Liver (tissue), 9 donors: Measurements from ENCODE around the gene TSSK2. TPM values are rescaled to one million over a fixed set of nuclear protein-coding genes. Genes with fewer than 3 reads are reported as not detected.

ENCODE experiments used
- DNase-seq: peaks from one replicate; pipeline ENCODE4 v3.0.0-alpha.2; 2017; ENCODE audit warnings: low spot score
- H3K27ac ChIP-seq, 2 donors: one replicate each; pipeline ENCODE4 v1.7.0; 2013; ENCODE audit warnings: inconsistent platforms in 2 of 2, low read length in 2 of 2, control low read depth in 1 of 2, low read depth in 1 of 2, mild to moderate bottlenecking in 1 of 2
- H3K27me3 ChIP-seq, 4 donors: one replicate each; pipeline versions ENCODE4 v1.6.1 to v1.7.0; 2013; ENCODE audit warnings: low read length in 3 of 4, inconsistent platforms in 1 of 4, mild to moderate bottlenecking in 1 of 4, moderate library complexity in 1 of 4; ENCODE audit not compliant: control insufficient read depth in 4 of 4, insufficient read depth in 4 of 4
- H3K36me3 ChIP-seq, 4 donors: one replicate each; pipeline versions ENCODE4 v1.6.1 to v1.7.0; 2013; ENCODE audit warnings: low read length in 3 of 4, mild to moderate bottlenecking in 3 of 4, low read depth in 1 of 4, moderate library complexity in 1 of 4; ENCODE audit not compliant: control insufficient read depth in 4 of 4, insufficient read depth in 3 of 4
- H3K4me1 ChIP-seq, 4 donors: one replicate each; pipeline versions ENCODE4 v1.6.1 to v1.7.0; 2013; ENCODE audit warnings: low read length in 3 of 4, mild to moderate bottlenecking in 3 of 4, moderate library complexity in 1 of 4; ENCODE audit not compliant: control insufficient read depth in 4 of 4, insufficient read depth in 4 of 4
- H3K4me3 ChIP-seq, 3 donors: one replicate each; pipeline versions ENCODE4 v1.6.1 to v1.7.0; 2013; ENCODE audit warnings: low read length in 3 of 3, control low read depth in 1 of 3, low read depth in 1 of 3, mild to moderate bottlenecking in 1 of 3
- H3K9ac ChIP-seq, 2 donors: one replicate each; pipeline ENCODE4 v1.7.0; 2013; ENCODE audit warnings: low read length in 2 of 2, mild to moderate bottlenecking in 2 of 2, moderate library complexity in 2 of 2, control low read depth in 1 of 2, low read depth in 1 of 2
- H3K9me3 ChIP-seq, 4 donors: one replicate each; pipeline versions ENCODE4 v1.6.1 to v1.7.0; 2013; ENCODE audit warnings: low read length in 3 of 4; ENCODE audit not compliant: control insufficient read depth in 4 of 4
- ATF3 ChIP-seq: IDR thresholded peaks from 2 replicates; pipeline ENCODE4 v1.6.1; 2016; ENCODE audit warnings: antibody characterized with exemption
- EGR1 ChIP-seq, 2 donors: IDR thresholded peaks; 2 replicates each; pipeline ENCODE4 v1.6.1; 2016 to 2018; ENCODE audit warnings: antibody characterized with exemption in 2 of 2, low read depth in 2 of 2
- FOXA1 ChIP-seq: IDR thresholded peaks from 2 replicates; pipeline ENCODE4 v1.6.1; 2016; ENCODE audit warnings: antibody characterized with exemption
- FOXA2 ChIP-seq: IDR thresholded peaks from 2 replicates; pipeline ENCODE4 v1.6.1; 2016; ENCODE audit warnings: antibody characterized with exemption
- GABPA ChIP-seq, 2 donors: IDR thresholded peaks in 1 of 2; conservative IDR thresholded peaks in 1 of 2; 2 replicates each; pipeline ENCODE4 v1.6.1; 2016; ENCODE audit warnings: antibody characterized with exemption in 2 of 2, mild to moderate bottlenecking in 1 of 2, moderate library complexity in 1 of 2
- HNF4A ChIP-seq, 2 donors: conservative IDR thresholded peaks; 2 replicates each; pipeline ENCODE4 v1.6.1; 2016; ENCODE audit warnings: antibody characterized with exemption in 2 of 2, mild to moderate bottlenecking in 2 of 2
- HNF4G ChIP-seq: IDR thresholded peaks from 2 replicates; pipeline ENCODE4 v1.6.1; 2016; ENCODE audit warnings: antibody characterized with exemption
- JUND ChIP-seq, 2 donors: IDR thresholded peaks; 2 replicates each; pipeline ENCODE4 v1.6.1; 2016; ENCODE audit warnings: antibody characterized with exemption in 2 of 2
- NR2F2 ChIP-seq: IDR thresholded peaks from 2 replicates; pipeline ENCODE4 v1.6.1; 2016; ENCODE audit warnings: antibody characterized with exemption
- RAD21 ChIP-seq, 2 donors: IDR thresholded peaks; 2 replicates each; pipeline ENCODE4 v1.6.1; 2016; ENCODE audit warnings: antibody characterized with exemption in 2 of 2, mild to moderate bottlenecking in 2 of 2
- RXRA ChIP-seq, 2 donors: IDR thresholded peaks; 2 replicates each; pipeline ENCODE4 v1.6.1; 2017 to 2018; ENCODE audit warnings: antibody characterized with exemption in 2 of 2, mild to moderate bottlenecking in 1 of 2
- SP1 ChIP-seq: IDR thresholded peaks from 2 replicates; pipeline ENCODE4 v1.6.1; 2018; ENCODE audit warnings: antibody characterized with exemption, mild to moderate bottlenecking
- TAF1 ChIP-seq: conservative IDR thresholded peaks from 2 replicates; pipeline ENCODE4 v1.6.1; 2016; ENCODE audit warnings: antibody characterized with exemption, mild to moderate bottlenecking
- YY1 ChIP-seq: IDR thresholded peaks from 2 replicates; pipeline ENCODE4 v1.6.1; 2016; ENCODE audit warnings: antibody characterized with exemption, mild to moderate bottlenecking
- WGBS: extraction: QIAGEN DNeasy Blood & Tissue Kit; methylation state at CpG from one replicate; pipeline ENCODE4 v1.1.7; 2013; 5-methylcytosine and 5-hydroxymethylcytosine counted together
- polyA plus RNA-seq, 2 donors: library from polyadenylated mRNA; stranded (reverse) in 1 of 2; unstranded in 1 of 2; fragments of 200-250 nt in 1 of 2; fragments of >200 nt in 1 of 2; fragmentation: Nextera tagmentation in 1 of 2; extraction: Ambion mirVana in 1 of 2; gene quantifications; one replicate each; pipeline versions ENCODE4 v1.2.1 to v1.2.3, GENCODE V29; 2013 to 2015
- total RNA-seq, 2 donors: library from RNA; depleted of rRNA; stranded (reverse); fragments of >200 nt; gene quantifications; one replicate each; pipeline ENCODE4 v1.2.3, GENCODE V29; 2014
- TF ChIP-seq, protein P1 (sequence below): IDR thresholded peaks from 2 replicates; pipeline ENCODE4 v1.6.1; 2016; ENCODE audit warnings: antibody characterized with exemption
- TF ChIP-seq, protein P2 (sequence below): IDR thresholded peaks from 2 replicates; pipeline ENCODE4 v1.6.1; 2016; ENCODE audit warnings: antibody characterized with exemption, mild to moderate bottlenecking
- TF ChIP-seq, protein P3 (sequence below): IDR thresholded peaks from 2 replicates; pipeline ENCODE4 v1.6.1; 2016; ENCODE audit warnings: antibody characterized with exemption
- TF ChIP-seq, protein P4 (sequence below): fragments of 150-350 bp; IDR thresholded peaks from 2 replicates; pipeline ENCODE4 v1.5.1; 2017; ENCODE audit warnings: improper control_type of control experiment, low read depth, low read length; ENCODE audit not compliant: missing input control
- donor health status: healthy.
- donor health status: healthy.
- donor health status: healthy.
- donor health status: healthy.
- donor health status: healthy.

Gene TSSK2
- total and polyA plus RNA-seq, 4 donors: 0.08 TPM; not detected in 3

- WGBS: 97% methylated on average over 19 of the region's 19 CpGs
- H3K4me1 ChIP-seq: no peaks in the 10 kb centered on the region
- TF ChIP-seq, protein P1, sequence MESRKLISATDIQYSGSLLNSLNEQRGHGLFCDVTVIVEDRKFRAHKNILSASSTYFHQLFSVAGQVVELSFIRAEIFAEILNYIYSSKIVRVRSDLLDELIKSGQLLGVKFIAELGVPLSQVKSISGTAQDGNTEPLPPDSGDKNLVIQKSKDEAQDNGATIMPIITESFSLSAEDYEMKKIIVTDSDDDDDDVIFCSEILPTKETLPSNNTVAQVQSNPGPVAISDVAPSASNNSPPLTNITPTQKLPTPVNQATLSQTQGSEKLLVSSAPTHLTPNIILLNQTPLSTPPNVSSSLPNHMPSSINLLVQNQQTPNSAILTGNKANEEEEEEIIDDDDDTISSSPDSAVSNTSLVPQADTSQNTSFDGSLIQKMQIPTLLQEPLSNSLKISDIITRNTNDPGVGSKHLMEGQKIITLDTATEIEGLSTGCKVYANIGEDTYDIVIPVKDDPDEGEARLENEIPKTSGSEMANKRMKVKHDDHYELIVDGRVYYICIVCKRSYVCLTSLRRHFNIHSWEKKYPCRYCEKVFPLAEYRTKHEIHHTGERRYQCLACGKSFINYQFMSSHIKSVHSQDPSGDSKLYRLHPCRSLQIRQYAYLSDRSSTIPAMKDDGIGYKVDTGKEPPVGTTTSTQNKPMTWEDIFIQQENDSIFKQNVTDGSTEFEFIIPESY: no peak
- no peak for TF ChIP-seq RAD21 (IDR thresholded peaks at IDR 0.05)
- TF ChIP-seq HNF4A (conservative IDR thresholded peaks at IDR 0.05): no peak
- TF ChIP-seq, protein P2, sequence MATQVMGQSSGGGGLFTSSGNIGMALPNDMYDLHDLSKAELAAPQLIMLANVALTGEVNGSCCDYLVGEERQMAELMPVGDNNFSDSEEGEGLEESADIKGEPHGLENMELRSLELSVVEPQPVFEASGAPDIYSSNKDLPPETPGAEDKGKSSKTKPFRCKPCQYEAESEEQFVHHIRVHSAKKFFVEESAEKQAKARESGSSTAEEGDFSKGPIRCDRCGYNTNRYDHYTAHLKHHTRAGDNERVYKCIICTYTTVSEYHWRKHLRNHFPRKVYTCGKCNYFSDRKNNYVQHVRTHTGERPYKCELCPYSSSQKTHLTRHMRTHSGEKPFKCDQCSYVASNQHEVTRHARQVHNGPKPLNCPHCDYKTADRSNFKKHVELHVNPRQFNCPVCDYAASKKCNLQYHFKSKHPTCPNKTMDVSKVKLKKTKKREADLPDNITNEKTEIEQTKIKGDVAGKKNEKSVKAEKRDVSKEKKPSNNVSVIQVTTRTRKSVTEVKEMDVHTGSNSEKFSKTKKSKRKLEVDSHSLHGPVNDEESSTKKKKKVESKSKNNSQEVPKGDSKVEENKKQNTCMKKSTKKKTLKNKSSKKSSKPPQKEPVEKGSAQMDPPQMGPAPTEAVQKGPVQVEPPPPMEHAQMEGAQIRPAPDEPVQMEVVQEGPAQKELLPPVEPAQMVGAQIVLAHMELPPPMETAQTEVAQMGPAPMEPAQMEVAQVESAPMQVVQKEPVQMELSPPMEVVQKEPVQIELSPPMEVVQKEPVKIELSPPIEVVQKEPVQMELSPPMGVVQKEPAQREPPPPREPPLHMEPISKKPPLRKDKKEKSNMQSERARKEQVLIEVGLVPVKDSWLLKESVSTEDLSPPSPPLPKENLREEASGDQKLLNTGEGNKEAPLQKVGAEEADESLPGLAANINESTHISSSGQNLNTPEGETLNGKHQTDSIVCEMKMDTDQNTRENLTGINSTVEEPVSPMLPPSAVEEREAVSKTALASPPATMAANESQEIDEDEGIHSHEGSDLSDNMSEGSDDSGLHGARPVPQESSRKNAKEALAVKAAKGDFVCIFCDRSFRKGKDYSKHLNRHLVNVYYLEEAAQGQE: no peak
- no peak for TF ChIP-seq YY1
- no peak for TF ChIP-seq ATF3
- TF ChIP-seq, protein P3, sequence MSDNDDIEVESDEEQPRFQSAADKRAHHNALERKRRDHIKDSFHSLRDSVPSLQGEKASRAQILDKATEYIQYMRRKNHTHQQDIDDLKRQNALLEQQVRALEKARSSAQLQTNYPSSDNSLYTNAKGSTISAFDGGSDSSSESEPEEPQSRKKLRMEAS: no peak
- no peak for TF ChIP-seq TAF1
- no peak for TF ChIP-seq GABPA (IDR thresholded peaks at IDR 0.05 in 1 of 2, conservative IDR thresholded peaks at IDR 0.05 in 1 of 2)
- TF ChIP-seq EGR1 (IDR thresholded peaks at IDR 0.05; ENCODE audit: low read depth in 2 of 2): no peak
- TF ChIP-seq, protein P4, sequence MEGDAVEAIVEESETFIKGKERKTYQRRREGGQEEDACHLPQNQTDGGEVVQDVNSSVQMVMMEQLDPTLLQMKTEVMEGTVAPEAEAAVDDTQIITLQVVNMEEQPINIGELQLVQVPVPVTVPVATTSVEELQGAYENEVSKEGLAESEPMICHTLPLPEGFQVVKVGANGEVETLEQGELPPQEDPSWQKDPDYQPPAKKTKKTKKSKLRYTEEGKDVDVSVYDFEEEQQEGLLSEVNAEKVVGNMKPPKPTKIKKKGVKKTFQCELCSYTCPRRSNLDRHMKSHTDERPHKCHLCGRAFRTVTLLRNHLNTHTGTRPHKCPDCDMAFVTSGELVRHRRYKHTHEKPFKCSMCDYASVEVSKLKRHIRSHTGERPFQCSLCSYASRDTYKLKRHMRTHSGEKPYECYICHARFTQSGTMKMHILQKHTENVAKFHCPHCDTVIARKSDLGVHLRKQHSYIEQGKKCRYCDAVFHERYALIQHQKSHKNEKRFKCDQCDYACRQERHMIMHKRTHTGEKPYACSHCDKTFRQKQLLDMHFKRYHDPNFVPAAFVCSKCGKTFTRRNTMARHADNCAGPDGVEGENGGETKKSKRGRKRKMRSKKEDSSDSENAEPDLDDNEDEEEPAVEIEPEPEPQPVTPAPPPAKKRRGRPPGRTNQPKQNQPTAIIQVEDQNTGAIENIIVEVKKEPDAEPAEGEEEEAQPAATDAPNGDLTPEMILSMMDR: no peak
- TF ChIP-seq FOXA1: no peak
- no peak for TF ChIP-seq JUND (IDR thresholded peaks at IDR 0.05)
- TF ChIP-seq NR2F2: no peak
- TF ChIP-seq HNF4G: no peak
- no peak for TF ChIP-seq SP1
- no peak for TF ChIP-seq RXRA (IDR thresholded peaks at IDR 0.05)
- H3K36me3 ChIP-seq: peaks cover 2 to 29% (median 17%) of the 10 kb centered on the region in 4 donors
- H3K9me3 ChIP-seq: no peaks in the 10 kb centered on the region
- no peak for DNase-seq
- no peak overlapping the region for H3K4me3 ChIP-seq
- no peak overlapping the region for H3K9ac ChIP-seq
- no peaks in the 10 kb centered on the region for H3K27me3 ChIP-seq
- no peak overlapping the region for H3K27ac ChIP-seq
These were observed 542 bp downstream of the TSSK2 start for GRCh38 chr22:19131685-19132015.

DNA sequence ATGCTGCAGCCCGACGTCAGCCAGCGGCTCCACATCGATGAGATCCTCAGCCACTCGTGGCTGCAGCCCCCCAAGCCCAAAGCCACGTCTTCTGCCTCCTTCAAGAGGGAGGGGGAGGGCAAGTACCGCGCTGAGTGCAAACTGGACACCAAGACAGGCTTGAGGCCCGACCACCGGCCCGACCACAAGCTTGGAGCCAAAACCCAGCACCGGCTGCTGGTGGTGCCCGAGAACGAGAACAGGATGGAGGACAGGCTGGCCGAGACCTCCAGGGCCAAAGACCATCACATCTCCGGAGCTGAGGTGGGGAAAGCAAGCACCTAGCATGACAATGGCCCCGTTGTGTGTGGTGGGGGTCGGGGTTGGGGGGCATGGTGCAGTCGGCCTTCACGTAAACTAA, 1.0 kb downstream of the TSSK2 start:
- Histone ChIP-seq H3K27me3 (no peaks in the 10 kb centered on the region), H3K9me3 (no peaks in the 10 kb centered on the region), H3K4me1 (no peaks in the 10 kb centered on the region), H3K9ac (no peak overlapping the region), H3K36me3 (peaks cover 2 to 34% (median 20%) of the 10 kb centered on the region in 4 donors), H3K27ac (no peak overlapping the region), H3K4me3 (no peak overlapping the region)
- 97% methylated on average over 20 of the region's 20 CpGs for WGBS
- no peak for DNase-seq
- TF ChIP-seq FOXA2: no peak
- no peak for TF ChIP-seq RXRA (IDR thresholded peaks at IDR 0.05)
- TF ChIP-seq, protein P4: no peak
- TF ChIP-seq, protein P2: no peak
- TF ChIP-seq EGR1 (IDR thresholded peaks at IDR 0.05; ENCODE audit: low read depth in 2 of 2): no peak
- no peak for TF ChIP-seq NR2F2
- TF ChIP-seq RAD21 (IDR thresholded peaks at IDR 0.05): no peak
- TF ChIP-seq ATF3: no peak
- no peak for TF ChIP-seq TAF1
- TF ChIP-seq SP1: no peak
- TF ChIP-seq HNF4G: no peak
- no peak for TF ChIP-seq FOXA1
